ENCODE results near the gene ZNF823.

DNA sequence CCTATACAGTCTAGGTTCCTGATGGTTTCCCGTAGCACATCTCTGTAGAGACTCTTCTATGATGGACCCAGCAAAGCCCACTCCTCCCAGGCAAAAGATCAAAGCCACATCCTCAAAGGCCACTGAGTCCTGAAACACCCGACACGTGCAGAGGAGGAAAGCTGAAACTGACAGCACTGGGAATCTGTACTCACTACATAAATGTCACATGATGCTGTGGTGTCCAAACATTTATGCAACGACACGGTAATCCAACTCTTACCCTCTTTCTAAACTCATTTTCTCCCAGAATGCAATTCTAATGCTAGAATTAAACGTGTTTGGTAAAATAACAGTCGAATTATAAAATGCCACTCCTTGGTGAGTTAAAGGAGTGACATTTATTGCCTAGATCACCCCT lies 21.1 kb upstream of the ZNF823 start:
- TF ChIP-seq, protein P1, sequence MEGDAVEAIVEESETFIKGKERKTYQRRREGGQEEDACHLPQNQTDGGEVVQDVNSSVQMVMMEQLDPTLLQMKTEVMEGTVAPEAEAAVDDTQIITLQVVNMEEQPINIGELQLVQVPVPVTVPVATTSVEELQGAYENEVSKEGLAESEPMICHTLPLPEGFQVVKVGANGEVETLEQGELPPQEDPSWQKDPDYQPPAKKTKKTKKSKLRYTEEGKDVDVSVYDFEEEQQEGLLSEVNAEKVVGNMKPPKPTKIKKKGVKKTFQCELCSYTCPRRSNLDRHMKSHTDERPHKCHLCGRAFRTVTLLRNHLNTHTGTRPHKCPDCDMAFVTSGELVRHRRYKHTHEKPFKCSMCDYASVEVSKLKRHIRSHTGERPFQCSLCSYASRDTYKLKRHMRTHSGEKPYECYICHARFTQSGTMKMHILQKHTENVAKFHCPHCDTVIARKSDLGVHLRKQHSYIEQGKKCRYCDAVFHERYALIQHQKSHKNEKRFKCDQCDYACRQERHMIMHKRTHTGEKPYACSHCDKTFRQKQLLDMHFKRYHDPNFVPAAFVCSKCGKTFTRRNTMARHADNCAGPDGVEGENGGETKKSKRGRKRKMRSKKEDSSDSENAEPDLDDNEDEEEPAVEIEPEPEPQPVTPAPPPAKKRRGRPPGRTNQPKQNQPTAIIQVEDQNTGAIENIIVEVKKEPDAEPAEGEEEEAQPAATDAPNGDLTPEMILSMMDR (conservative IDR thresholded peaks at IDR 0.05): no peak
- no peak for TF ChIP-seq EZH2 (IDR thresholded peaks at IDR 0.05; ENCODE audit: low read depth)
